ENCODE measurements around the gene TAMALIN. TPM values are rescaled to one million over a fixed set of nuclear protein-coding genes. Genes with fewer than 3 reads are reported as not detected.

Gene TAMALIN
- total RNA-seq, 1 donor = 122 TPM

DNA sequence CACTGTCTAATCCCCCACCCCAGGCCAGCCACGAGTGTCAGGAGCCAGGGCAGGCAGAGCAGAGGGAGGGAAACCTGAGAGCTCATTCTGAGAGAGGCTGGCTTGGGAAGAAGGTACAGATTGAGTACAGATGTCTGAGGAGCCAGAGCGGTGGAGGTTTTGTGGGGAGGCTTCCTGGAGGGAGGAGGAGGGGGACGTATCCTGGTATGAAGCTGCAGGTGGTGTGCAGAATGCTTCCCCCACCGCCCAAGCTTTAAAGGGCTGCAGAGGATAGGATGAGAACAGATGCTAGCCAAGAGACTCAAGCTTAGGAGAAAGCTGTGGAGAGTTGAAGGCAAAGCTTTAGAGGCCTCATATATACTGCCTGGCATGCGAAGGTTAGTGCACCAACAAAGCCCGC lies 3.2 kb upstream of the TAMALIN start:
- peaks cover 32% of the 10 kb centered on the region for H3K4me1 ChIP-seq (ENCODE audit: insufficient read depth, low read length)
- no peaks in the 10 kb centered on the region for H3K9me3 ChIP-seq (ENCODE audit: low read depth, low read length)
- peaks cover 13% of the 10 kb centered on the region for H3K27me3 ChIP-seq (ENCODE audit: insufficient read depth, low read length)
- no peak overlapping the region for H3K4me3 ChIP-seq (ENCODE audit: low read length)

DNA sequence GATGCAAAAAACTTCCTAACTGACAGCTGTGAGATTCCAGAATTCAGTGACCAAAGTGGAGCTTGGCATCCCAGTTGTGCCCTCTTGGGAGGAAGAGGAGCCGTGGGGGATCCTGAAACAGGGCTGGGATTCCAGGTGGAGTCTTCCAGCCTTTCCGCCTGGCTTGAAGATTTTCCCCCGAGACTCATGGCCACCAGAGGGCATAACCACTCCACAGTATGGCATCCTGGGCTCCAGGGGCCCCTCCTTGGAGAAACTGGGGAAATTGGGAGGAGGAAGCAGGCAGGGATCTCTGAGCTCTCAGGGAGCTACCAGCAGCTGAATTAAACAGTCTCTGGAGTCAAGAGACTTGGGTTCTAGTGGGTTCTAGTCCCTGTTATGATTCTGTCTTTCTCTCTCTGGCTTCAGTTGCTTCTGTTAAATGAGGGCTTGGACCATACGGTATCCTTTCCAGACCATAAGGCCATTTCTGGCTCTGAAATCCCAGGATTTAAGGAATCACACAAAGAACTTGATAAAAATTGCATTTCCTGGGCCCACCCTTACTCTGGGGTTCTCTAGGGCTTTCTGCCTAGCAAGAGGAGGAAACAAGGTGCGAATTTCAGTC lies 2.6 kb upstream of the TAMALIN start:
- no peak overlapping the region for H3K4me3 ChIP-seq (ENCODE audit: low read length)
- peaks cover 33% of the 10 kb centered on the region for H3K4me1 ChIP-seq (ENCODE audit: insufficient read depth, low read length)
- peaks cover 13% of the 10 kb centered on the region for H3K27me3 ChIP-seq (ENCODE audit: insufficient read depth, low read length)
- no peaks in the 10 kb centered on the region for H3K9me3 ChIP-seq (ENCODE audit: low read depth, low read length)

DNA sequence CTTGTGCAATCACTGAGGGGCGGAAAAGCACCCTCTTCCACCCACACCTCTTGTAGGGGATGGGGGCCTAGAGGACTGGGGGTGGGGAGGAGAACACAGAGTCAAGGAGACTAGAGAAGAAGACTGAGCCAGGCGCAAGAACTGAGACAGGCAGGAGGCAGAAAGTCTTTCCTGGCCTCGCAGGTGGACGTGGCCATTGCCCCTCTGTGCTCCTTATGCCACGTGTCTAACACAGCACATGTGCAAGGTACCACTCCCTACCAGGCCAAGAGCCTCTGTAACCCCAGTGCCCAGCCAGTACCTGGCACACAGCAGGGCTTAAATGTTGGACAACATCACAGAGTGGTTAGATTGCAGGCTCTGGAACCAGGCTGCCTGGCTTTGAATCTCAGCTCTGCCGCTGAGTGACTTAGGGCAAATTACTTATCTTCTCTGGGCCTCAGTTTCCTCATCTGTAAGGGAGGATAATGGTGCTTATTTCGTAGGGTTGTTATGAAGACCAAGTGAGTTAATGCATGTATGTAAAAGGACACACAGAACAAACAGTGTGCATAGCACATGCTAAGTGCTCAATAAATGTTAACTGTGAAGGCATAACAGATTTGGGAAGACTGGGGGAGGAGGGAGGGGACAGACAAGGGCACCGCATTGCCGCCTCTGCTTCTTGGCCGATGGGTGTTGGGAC lies 1.4 kb upstream of the TAMALIN start:
- peaks cover 33% of the 10 kb centered on the region for H3K4me1 ChIP-seq (ENCODE audit: insufficient read depth, low read length)

DNA sequence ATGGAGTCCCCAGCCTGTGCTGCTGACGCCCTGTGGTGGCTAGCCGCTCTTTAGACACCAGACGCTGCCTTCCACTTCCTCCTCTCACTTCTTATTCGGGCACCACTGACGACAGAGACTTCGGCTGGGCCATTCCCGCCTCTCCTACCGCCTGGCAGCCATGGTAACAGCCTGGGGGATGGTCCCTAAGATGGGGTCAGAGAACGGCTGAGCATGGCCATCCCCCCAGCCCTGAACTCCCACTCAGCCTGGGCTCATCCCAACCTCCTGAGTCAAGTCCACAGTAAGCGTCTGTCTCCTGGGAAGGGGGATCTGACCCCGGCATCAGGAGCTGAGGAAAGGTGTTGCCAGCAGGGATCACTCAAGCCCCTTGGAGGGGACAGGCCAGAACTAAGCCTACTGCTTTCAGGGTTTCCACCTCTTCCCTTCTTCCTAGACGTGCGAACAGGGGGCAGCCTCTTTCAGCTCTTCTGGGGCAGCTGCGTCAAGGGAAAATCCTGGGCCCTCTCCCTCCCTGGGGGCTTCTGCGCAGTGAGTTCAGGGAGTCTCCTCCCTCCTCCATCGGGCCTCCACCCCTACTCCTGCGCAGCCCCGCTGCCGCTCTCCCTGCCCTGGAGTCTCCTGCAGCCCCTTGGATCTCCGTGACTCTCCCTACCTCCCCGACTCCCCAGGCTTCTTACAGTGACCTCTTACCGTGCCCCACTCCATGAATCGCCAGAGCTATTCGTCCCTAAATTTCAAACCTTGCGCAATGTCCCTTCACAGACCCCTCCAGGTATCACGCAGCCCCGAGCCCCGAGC lies 643 bp upstream of the TAMALIN start:
- peaks cover 13% of the 10 kb centered on the region for H3K27me3 ChIP-seq (ENCODE audit: insufficient read depth, low read length)
- no peaks in the 10 kb centered on the region for H3K9me3 ChIP-seq (ENCODE audit: low read depth, low read length)
- H3K4me1 ChIP-seq (ENCODE audit: insufficient read depth, low read length) = peaks cover 33% of the 10 kb centered on the region
- H3K4me3 ChIP-seq (ENCODE audit: low read length) = no peak overlapping the region

More for the DNA sequence above, 1.4 kb upstream of the TAMALIN start:
- H3K4me3 ChIP-seq (ENCODE audit: low read length) = no peak overlapping the region
- no peaks in the 10 kb centered on the region for H3K9me3 ChIP-seq (ENCODE audit: low read depth, low read length)
- peaks cover 13% of the 10 kb centered on the region for H3K27me3 ChIP-seq (ENCODE audit: insufficient read depth, low read length)

DNA sequence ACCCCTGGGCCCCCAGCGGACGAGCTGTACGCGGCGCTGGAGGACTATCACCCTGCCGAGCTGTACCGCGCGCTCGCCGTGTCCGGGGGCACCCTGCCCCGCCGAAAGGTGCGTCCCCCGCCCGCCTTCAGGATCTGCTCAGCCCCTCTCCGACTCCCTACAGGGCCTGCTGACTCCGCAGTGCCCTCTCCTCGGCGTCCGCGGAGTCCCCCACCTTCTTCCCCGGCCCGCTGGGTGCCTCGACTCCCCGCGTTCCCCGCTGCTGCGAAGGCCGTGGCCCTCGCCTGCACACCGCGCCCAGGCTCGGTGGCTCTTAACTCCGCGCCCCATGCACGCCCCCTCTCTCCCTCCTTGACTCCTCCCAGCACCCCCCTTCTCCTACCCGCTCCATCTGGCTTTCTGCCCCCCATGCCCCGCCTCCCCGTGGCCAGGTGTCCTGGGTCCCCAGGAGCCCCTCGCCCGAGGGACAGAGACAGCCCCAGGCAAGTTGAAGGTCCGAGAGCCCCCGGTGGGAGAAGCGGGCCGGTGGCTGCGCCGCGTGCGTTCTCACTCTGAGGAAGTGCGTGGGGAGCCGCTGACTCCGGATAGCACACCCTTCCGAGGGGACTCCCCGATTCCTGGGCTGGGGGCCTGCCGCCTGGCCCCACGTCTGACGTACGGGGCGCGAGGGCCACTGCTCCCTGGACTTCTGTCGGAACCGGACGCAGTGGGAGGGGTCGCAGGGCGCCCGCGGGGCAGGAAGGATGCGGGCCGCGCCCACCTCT lies 594 bp downstream of the TAMALIN start:
- H3K9me3 ChIP-seq (ENCODE audit: low read depth, low read length) = no peaks in the 10 kb centered on the region
- peaks cover 13% of the 10 kb centered on the region for H3K27me3 ChIP-seq (ENCODE audit: insufficient read depth, low read length)
- peaks cover 33% of the 10 kb centered on the region for H3K4me1 ChIP-seq (ENCODE audit: insufficient read depth, low read length)
- peak overlapping the region; percentile 60 for H3K4me3 ChIP-seq (ENCODE audit: low read length)

DNA sequence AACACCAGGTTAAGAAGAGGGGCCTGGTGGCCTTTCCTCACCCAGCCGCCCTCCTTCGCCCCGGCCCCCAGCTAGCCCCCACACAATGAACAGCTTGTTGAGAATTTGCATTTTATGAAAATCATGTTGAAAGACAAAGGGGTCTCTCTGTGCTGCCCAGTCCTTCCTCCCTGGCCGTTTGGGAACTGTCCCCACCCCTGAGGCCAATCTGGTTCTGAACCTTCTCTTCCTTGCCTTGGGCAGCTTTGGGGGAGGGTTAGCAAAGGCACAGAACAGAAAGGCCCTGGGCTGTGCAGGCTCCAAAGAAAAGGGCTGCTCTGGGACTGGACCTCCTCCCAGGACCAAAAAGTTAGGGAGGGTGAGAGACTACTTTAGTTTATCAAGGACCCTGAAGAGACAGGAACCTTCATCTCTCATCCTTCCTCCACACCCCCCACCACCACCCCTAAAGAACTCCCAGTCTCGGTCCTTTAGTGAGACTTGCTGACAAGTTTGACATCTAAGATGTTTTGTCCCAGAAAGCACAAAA lies 1.3 kb downstream of the TAMALIN start:
- Histone ChIP-seq H3K4me1 (ENCODE audit: insufficient read depth, low read length) (peaks cover 33% of the 10 kb centered on the region), H3K4me3 (ENCODE audit: low read length) (peak overlapping the region; percentile 60), H3K9me3 (ENCODE audit: low read depth, low read length) (no peaks in the 10 kb centered on the region), H3K27me3 (ENCODE audit: insufficient read depth, low read length) (peaks cover 13% of the 10 kb centered on the region)

DNA sequence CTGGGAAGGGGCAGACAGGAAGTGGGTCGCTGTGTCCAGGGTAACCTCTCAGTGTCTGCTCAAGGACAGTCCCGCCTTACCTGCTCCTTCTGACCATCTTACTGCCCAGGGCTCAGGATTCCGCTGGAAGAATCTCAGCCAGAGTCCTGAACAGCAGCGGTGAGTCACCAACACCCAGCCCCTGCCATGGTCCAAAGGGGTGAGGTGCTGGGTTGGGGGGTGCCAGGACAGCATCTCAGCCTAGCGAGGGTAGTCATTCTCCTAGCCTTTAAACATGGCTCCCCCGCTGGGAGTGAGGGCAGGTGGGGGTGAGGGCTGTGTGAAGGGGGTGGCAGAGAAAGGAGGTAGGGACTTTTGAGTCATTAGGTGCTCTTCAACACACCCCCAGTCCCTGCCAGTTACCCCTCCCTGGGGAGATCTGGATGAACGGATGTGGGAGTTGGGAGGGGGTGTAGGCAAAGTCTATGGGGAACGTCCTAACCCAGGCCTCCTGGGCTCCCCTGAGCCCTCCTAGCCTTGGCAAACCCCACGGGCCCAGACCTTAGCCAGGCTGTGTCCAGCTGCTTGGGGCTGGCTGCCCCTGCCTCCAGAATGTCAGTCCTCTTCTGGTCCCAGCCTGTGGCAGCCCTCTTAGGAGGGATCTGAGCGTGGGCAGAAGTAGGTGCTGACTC lies 2.5 kb downstream of the TAMALIN start:
- Histone ChIP-seq H3K4me3 (ENCODE audit: low read length) (no peak overlapping the region), H3K9me3 (ENCODE audit: low read depth, low read length) (no peaks in the 10 kb centered on the region)

DNA sequence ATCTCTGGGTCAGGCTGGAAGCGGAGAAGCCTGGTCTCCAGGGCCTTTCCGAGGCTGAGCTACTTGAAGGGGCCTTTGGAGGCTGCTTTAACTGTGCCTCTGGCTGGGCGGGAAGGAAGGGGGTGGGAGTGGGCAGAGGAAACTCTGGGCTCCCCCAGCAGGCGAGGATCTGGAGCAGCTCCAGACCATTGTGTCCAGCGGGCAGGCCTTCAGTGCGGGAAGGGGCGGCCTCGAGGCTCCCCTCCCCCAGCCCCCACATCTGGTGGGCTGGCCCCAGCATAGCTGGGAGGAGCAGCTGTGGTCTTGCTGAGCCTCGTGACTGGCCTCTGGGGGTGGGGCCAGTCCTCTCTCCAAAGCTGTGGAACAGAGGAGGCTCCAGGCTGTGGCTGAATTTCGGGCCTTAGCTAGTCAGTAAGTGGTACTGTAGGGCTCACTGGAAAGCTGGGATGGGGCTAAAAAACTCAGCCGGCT lies 3.4 kb downstream of the TAMALIN start:
- no peaks in the 10 kb centered on the region for H3K9me3 ChIP-seq (ENCODE audit: low read depth, low read length)
- H3K4me1 ChIP-seq (ENCODE audit: insufficient read depth, low read length) = peaks cover 33% of the 10 kb centered on the region
- H3K27me3 ChIP-seq (ENCODE audit: insufficient read depth, low read length) = peaks cover 13% of the 10 kb centered on the region
- H3K4me3 ChIP-seq (ENCODE audit: low read length) = no peak overlapping the region

More for the DNA sequence above, 2.5 kb downstream of the TAMALIN start:
- Histone ChIP-seq H3K4me1 (ENCODE audit: insufficient read depth, low read length) (peaks cover 33% of the 10 kb centered on the region), H3K27me3 (ENCODE audit: insufficient read depth, low read length) (peaks cover 13% of the 10 kb centered on the region)

DNA sequence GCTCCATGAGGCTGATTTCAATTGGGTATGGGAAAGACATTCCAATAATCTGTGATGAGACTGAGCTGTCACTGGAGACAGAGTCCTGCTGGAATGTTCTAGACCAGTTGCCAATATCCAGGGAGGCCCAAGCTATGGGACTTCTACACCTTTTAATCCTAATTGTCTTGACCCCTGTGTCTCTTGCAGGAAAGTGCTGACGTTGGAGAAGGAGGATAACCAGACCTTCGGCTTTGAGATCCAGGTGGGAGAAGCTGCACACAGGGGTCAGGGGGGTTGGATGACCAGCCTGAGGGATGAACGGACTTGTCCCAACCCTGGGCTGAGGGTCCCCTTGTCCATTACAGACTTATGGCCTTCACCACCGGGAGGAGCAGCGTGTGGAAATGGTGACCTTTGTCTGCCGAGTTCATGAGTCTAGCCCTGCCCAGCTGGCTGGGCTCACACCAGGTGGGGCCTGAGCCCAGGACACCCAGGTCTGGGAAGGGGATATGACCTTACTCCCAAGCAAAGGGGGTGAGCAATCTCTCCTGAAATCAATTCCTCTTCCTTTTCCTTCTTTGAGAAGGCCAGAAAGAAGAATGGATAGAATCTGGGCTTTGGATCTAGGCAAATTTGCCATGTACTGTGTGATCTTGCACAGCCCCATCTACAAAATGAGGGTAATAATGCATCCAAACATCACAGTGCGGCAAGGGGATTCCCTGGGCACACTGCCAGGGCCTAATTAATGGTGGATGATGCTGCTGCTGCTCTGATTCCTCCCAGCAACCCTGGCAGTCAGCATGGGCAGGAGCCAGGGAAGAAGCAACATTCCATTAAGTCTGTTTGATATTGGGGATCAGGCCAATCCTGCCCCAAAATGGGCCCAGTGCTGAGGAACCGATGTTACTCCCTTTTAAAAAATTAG lies 4.2 kb downstream of the TAMALIN start:
- Histone ChIP-seq H3K27me3 (ENCODE audit: insufficient read depth, low read length) (peaks cover 11% of the 10 kb centered on the region), H3K4me1 (ENCODE audit: insufficient read depth, low read length) (peaks cover 25% of the 10 kb centered on the region), H3K4me3 (ENCODE audit: low read length) (no peak overlapping the region), H3K9me3 (ENCODE audit: low read depth, low read length) (no peaks in the 10 kb centered on the region)

DNA sequence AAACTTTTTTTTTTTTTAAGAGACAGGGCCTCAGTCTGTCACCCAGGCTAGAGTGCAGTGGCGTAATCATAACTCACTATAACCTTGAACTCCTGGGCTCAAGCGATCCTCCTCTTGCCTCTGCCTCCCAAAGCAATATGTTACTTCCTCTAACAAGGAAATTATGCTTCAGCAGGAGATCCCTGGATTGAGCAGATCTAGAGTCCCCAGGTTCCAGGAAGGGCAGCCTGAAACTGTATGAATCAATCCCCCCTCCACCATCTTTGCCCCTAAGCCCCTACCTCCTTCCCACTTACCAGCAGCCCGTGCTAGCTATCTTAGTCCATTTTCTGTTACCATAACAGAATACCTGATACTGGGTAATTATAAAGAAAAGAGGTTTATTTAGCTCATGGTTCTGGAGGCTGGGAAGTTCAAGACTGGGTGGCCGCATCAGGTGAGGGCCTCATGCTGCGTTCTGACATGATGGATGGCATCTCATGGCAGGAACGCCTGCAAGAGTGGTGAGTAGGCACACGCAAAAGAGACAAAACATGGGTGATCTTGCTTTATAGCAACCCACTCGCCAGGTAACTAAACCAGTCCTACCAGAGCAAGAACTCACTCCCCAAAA lies 5.0 kb downstream of the TAMALIN start:
- Histone ChIP-seq H3K4me1 (ENCODE audit: insufficient read depth, low read length) (peaks cover 19% of the 10 kb centered on the region), H3K27me3 (ENCODE audit: insufficient read depth, low read length) (peaks cover 7% of the 10 kb centered on the region), H3K4me3 (ENCODE audit: low read length) (no peak overlapping the region), H3K9me3 (ENCODE audit: low read depth, low read length) (no peaks in the 10 kb centered on the region)

DNA sequence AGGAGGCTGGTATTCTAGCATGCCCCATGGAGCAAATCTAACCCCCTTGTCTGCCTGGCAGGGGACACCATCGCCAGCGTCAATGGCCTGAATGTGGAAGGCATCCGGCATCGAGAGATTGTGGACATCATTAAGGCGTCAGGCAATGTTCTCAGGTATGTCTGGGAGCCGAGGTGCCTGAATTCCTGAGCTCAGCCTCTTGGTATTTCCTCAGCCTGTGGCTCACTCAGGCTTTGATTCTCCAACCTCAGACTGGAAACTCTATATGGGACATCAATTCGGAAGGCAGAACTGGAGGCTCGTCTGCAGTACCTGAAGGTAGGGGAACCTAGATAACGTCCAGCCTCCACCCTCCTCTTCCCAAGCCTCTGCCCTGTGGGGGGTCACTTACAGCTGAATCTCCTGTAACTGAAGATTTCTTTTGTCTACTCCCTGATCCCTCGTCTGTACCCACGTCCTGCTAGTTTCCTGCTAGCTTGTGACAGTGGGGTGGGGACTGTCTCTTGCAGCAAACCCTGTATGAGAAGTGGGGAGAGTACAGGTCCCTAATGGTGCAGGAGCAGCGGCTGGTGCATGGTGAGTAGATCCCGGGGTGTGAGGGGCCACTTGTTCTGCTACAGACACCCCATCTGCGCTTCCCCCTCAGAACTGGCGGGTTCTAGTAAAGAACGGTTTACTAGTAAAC lies 7.0 kb downstream of the TAMALIN start:
- H3K9me3 ChIP-seq (ENCODE audit: low read depth, low read length) = no peaks in the 10 kb centered on the region
- peaks cover under 1% of the 10 kb centered on the region for H3K4me1 ChIP-seq (ENCODE audit: insufficient read depth, low read length)
- no peaks in the 10 kb centered on the region for H3K27me3 ChIP-seq (ENCODE audit: insufficient read depth, low read length)
- H3K4me3 ChIP-seq (ENCODE audit: low read length) = no peak overlapping the region

DNA sequence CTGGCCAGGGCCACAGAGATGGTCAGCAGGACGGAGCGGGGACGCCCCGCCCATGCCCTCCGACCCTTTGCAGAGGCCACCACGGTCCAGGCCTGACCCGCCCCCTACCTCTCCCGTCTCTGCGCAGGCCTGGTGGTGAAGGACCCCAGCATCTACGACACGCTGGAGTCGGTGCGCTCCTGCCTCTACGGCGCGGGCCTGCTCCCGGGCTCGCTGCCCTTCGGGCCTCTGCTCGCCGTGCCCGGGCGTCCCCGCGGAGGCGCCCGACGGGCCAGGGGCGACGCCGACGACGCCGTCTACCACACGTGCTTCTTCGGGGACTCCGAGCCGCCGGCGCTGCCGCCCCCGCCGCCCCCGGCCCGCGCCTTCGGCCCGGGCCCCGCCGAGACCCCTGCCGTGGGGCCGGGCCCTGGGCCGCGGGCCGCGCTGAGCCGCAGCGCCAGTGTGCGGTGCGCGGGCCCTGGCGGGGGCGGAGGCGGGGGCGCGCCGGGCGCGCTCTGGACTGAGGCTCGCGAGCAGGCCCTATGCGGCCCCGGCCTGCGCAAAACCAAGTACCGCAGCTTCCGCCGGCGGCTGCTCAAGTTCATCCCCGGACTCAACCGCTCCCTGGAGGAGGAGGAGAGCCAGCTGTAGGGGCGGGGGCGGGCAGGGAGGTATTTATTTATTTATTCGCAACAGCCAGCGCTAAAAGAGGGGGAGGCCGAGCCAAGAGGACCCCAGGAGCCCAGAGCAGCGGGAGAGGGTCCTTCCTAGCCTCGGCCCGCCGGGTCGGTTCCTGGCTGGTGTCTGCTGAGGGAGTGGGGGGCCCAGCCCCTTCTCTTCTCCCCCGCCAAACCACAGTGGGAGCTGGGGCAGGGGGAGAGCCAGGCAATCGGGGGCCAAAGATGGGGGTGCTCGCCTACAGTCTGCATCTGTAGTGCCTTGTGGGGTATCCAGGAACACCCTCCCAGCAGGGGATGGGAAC lies 8.1 kb downstream of the TAMALIN start:
- H3K27me3 ChIP-seq (ENCODE audit: insufficient read depth, low read length) = no peaks in the 10 kb centered on the region
- H3K4me3 ChIP-seq (ENCODE audit: low read length) = no peak overlapping the region
- no peaks in the 10 kb centered on the region for H3K4me1 ChIP-seq (ENCODE audit: insufficient read depth, low read length)
- no peaks in the 10 kb centered on the region for H3K9me3 ChIP-seq (ENCODE audit: low read depth, low read length)

Measured in mononuclear cell (primary cell).